H1 (cell line): ENCODE results near the gene PEX3. TPM values are rescaled to one million over a fixed set of nuclear protein-coding genes. Genes with fewer than 3 reads are reported as not detected.

Experiments
- ASH2L ChIP-seq: fragments of 200-600, 300-600 bp; sonication (generic); IDR thresholded peaks from one replicate; pipeline ENCODE4 v1.7.1; 2017; ENCODE audit warnings: low read length
- polyA plus RNA-seq, 7 experiments: library from polyadenylated mRNA; depleted of rRNA in 3 of 7; stranded (reverse) in 5 of 7; unstranded in 2 of 7; fragments of >200 nt in 5 of 7; fragments of 200-250 nt in 2 of 7; gene quantifications; 1 replicate in 5 of 7; 2 replicates in 1 of 7; 4 replicates in 1 of 7; pipeline versions ENCODE4 v1.2.1 to v1.2.3, GENCODE V29; 2011 to 2013; ENCODE audit warnings: missing spikeins in 2 of 7, mixed read lengths in 2 of 7
- total RNA-seq: library from RNA; stranded (reverse); fragmentation: NEBNext Ultra II Directional; extraction: Animal tissue kit (Norgen Biotek cat#: 25700); gene quantifications from 2 replicates; pipeline ENCODE4 v1.2.1, GENCODE V29; 2021

PEX3 gene
- total and polyA plus RNA-seq, 2 of the 8 experiments (the other 6 are each of a cell fraction or from before 2014, with no cell fraction given): 8.0 to 16.8 TPM

DNA sequence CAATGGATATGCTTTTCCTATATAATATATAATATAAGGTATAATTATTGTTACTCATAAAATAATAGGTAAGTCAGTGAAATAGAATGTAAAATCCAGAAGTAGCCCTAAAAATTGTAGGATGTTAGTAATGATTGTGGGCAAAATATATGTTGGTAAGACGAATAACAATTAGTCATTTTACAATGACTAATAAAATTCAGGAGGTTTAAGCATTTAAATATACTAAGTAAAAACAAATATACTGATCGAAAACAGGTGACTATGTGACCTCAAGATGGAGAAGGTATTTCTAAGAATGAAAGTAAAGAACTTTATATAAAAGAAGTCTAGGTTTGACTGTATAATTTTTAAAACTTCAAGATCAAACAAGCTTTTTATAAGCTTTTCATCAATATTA is 32.0 kb downstream of the PEX3 start (continued):
- no peak for TF ChIP-seq ASH2L
